H9 (cell line): Measurements from ENCODE around the gene MGMT. TPM values are rescaled to one million over a fixed set of nuclear protein-coding genes. Genes with fewer than 3 reads are reported as not detected.

Experiments used
- DNase-seq: peaks from one replicate; pipeline ENCODE4 v3.0.0-alpha.2; 2017
- H2AFZ ChIP-seq: one replicate; pipeline ENCODE4 v1.6.1; 2013; ENCODE audit warnings: mild to moderate bottlenecking, low read length, control low read depth, moderate library complexity
- H2AK5ac ChIP-seq: 2 replicates; pipeline ENCODE4 v1.6.1; 2013; ENCODE audit warnings: low read length, control low read depth, mixed read lengths; ENCODE audit not compliant: insufficient read length
- H2BK120ac ChIP-seq: one replicate; pipeline ENCODE4 v1.6.1; 2013; ENCODE audit warnings: low read depth, mild to moderate bottlenecking, low read length, control low read depth, inconsistent platforms; ENCODE audit not compliant: poor library complexity, severe bottlenecking
- H2BK12ac ChIP-seq: 2 replicates; pipeline ENCODE4 v1.6.1; 2013; ENCODE audit warnings: low read length, control low read depth, mixed read lengths, low read depth; ENCODE audit not compliant: insufficient read length
- H2BK15ac ChIP-seq: 2 replicates; pipeline ENCODE4 v1.6.1; 2013; ENCODE audit warnings: low read depth, low read length, control low read depth
- H2BK20ac ChIP-seq: one replicate; pipeline ENCODE4 v1.6.1; 2013; ENCODE audit warnings: low read depth, mild to moderate bottlenecking, low read length, control low read depth, inconsistent platforms; ENCODE audit not compliant: poor library complexity, severe bottlenecking
- H2BK5ac ChIP-seq: 2 replicates; pipeline ENCODE4 v1.6.1; 2013; ENCODE audit warnings: low read length, control low read depth, mixed read lengths; ENCODE audit not compliant: insufficient read length
- H3K14ac ChIP-seq: 2 replicates; pipeline ENCODE4 v1.6.1; 2013; ENCODE audit warnings: low read length, control low read depth; ENCODE audit not compliant: insufficient read depth
- H3K18ac ChIP-seq: 2 replicates; pipeline ENCODE4 v1.6.1; 2013; ENCODE audit warnings: low read depth, mild to moderate bottlenecking, mixed read lengths, low read length, control low read depth; ENCODE audit not compliant: insufficient read length
- H3K23ac ChIP-seq: 2 replicates; pipeline ENCODE4 v1.6.1; 2013; ENCODE audit warnings: low read length, control low read depth, mixed read lengths, low read depth; ENCODE audit not compliant: insufficient read length
- H3K23me2 ChIP-seq: 2 replicates; pipeline ENCODE4 v1.6.1; 2013; ENCODE audit warnings: low read depth, mild to moderate bottlenecking, mixed read lengths, low read length, control low read depth; ENCODE audit not compliant: insufficient read length, poor library complexity, severe bottlenecking
- H3K27ac ChIP-seq: 2 replicates; pipeline ENCODE4 v1.5.1; 2013; ENCODE audit warnings: low read length, control low read depth, mixed read lengths, low read depth; ENCODE audit not compliant: insufficient read length
- H3K27me3 ChIP-seq: 2 replicates; pipeline ENCODE4 v1.6.1; 2013; ENCODE audit warnings: low read length, control low read depth, inconsistent platforms; ENCODE audit not compliant: insufficient read depth
- H3K4ac ChIP-seq: 2 replicates; pipeline ENCODE4 v1.6.1; 2013; ENCODE audit warnings: low read depth, mild to moderate bottlenecking, control low read depth, inconsistent platforms, low read length, moderate library complexity
- H3K4me1 ChIP-seq: 2 replicates; pipeline ENCODE4 v1.6.1; 2013; ENCODE audit warnings: low read length, control low read depth, inconsistent platforms; ENCODE audit not compliant: insufficient read depth
- H3K4me2 ChIP-seq: 2 replicates; pipeline ENCODE4 v1.6.1; 2013; ENCODE audit warnings: low read length, control low read depth, mixed read lengths; ENCODE audit not compliant: insufficient read length, insufficient read depth
- H3K56ac ChIP-seq: 2 replicates; pipeline ENCODE4 v1.6.1; 2013; ENCODE audit warnings: low read depth, mild to moderate bottlenecking, mixed read lengths, low read length, control low read depth; ENCODE audit not compliant: insufficient read length
- H3K79me1 ChIP-seq: 2 replicates; pipeline ENCODE4 v1.6.1; 2013; ENCODE audit warnings: low read depth, mild to moderate bottlenecking, moderate library complexity, low read length, control low read depth, inconsistent platforms; ENCODE audit not compliant: insufficient read depth, poor library complexity, severe bottlenecking
- H3K79me2 ChIP-seq: 2 replicates; pipeline ENCODE4 v1.6.1; 2013; ENCODE audit warnings: low read length, control low read depth, inconsistent platforms; ENCODE audit not compliant: insufficient read depth
- H3K9ac ChIP-seq: 2 replicates; pipeline ENCODE4 v1.6.1; 2013; ENCODE audit warnings: low read length, control low read depth, mixed read lengths; ENCODE audit not compliant: insufficient read length; ENCODE audit errors: extremely low read depth
- H3K9me3 ChIP-seq: one replicate; pipeline ENCODE4 v1.6.1; 2013; ENCODE audit warnings: low read depth, low read length, inconsistent platforms; ENCODE audit not compliant: control insufficient read depth
- H3T11ph ChIP-seq: one replicate; pipeline ENCODE4 v1.6.1; 2013; ENCODE audit warnings: mild to moderate bottlenecking, low read length, control low read depth, inconsistent platforms
- H4K20me1 ChIP-seq: one replicate; pipeline ENCODE4 v1.6.1; 2013; ENCODE audit not compliant: control insufficient read depth, insufficient read length, insufficient read depth
- H4K5ac ChIP-seq: 2 replicates; pipeline ENCODE4 v1.6.1; 2013; ENCODE audit warnings: low read depth, mild to moderate bottlenecking, mixed read lengths, low read length, control low read depth; ENCODE audit not compliant: insufficient read length
- H4K8ac ChIP-seq: replicated peaks from 2 replicates; pipeline ENCODE4 v1.6.1; 2013; ENCODE audit warnings: low read length, control low read depth, mixed read lengths, low read depth; ENCODE audit not compliant: insufficient read length
- H4K91ac ChIP-seq: 2 replicates; pipeline ENCODE4 v1.6.1; 2013; ENCODE audit warnings: low read depth, mild to moderate bottlenecking, moderate library complexity, mixed read lengths, low read length, control low read depth; ENCODE audit not compliant: insufficient read length
- H3K27ac Mint-ChIP-seq, 3 experiments: 2 replicates in 2 of 3; 3 replicates in 1 of 3; pipeline ENCODE4 v1.8.0; 2020 to 2021; ENCODE audit warnings: mixed read lengths in 3 of 3, mild to moderate bottlenecking in 1 of 3, moderate library complexity in 1 of 3
- H3K27me3 Mint-ChIP-seq: 2 replicates; pipeline ENCODE4 v1.8.0; 2021; ENCODE audit warnings: low read depth, mild to moderate bottlenecking, moderate library complexity, mixed read lengths
- H3K36me3 Mint-ChIP-seq, 3 experiments: 2 replicates in 2 of 3; 3 replicates in 1 of 3; pipeline ENCODE4 v1.8.0; 2020 to 2021; ENCODE audit warnings: low read depth in 3 of 3, mixed read lengths in 3 of 3; ENCODE audit not compliant: insufficient read depth in 1 of 3
- H3K4me1 Mint-ChIP-seq, 2 experiments: 2 replicates each; pipeline ENCODE4 v1.8.0; 2020; ENCODE audit warnings: mixed read lengths in 2 of 2
- H3K4me3 Mint-ChIP-seq, 2 experiments: 2 replicates in 1 of 2; 3 replicates in 1 of 2; pipeline ENCODE4 v1.8.0; 2020 to 2021; ENCODE audit warnings: mild to moderate bottlenecking in 2 of 2, mixed read lengths in 2 of 2, moderate library complexity in 1 of 2
- H3K9me3 Mint-ChIP-seq, 2 experiments: 2 replicates in 1 of 2; 3 replicates in 1 of 2; pipeline ENCODE4 v1.8.0; 2020; ENCODE audit warnings: mild to moderate bottlenecking in 2 of 2, mixed read lengths in 2 of 2, moderate library complexity in 1 of 2
- WGBS: extraction: QIAGEN DNeasy Blood & Tissue Kit; methylation state at CpG from one replicate; pipeline ENCODE4 v1.1.7; 2013; ENCODE audit warnings: missing lambda C conversion rate, low lambda C conversion rate, mixed read lengths; ENCODE audit not compliant: insufficient read length; ENCODE audit errors: extremely low coverage; 5-methylcytosine and 5-hydroxymethylcytosine counted together
- total RNA-seq: library from RNA; stranded (reverse); gene quantifications from 2 replicates; pipeline ENCODE4 v1.2.1, GENCODE V29; 2021
- TF ChIP-seq, protein P1 (sequence below): fragments of 200-600 bp; sonication (generic); conservative IDR thresholded peaks from 3 replicates; pipeline ENCODE4 v1.8.0; 2021; ENCODE audit warnings: antibody characterized with exemption, mild to moderate bottlenecking

The MGMT gene
- total RNA-seq, 1 experiment from 2014 or later = 18.4 TPM

DNA sequence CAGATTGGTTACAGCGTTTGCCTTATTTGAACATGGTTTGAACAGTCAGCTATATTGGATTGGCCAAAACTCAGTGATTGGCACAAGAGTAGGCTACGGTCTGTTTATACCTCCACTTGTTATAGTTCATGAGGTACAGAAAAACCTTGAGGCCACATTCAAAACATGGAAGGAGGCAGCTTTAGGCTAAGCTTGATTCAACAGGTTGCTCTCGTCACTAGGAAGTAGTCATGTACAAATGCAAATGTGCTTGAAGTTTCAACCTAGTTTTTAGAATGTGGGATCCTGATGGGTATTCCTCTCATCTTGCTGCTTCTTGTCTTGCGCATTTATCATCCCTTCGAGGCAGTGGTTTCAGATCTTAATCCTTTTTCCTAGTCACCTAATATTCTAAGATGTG is 132.1 kb downstream of the MGMT start:
- Histone ChIP-seq H3K4me1 (no peaks in the 10 kb centered on the region; the same call in 1 of the 2 replicates), H2BK120ac (no peak overlapping the region), H3K23ac (no peak overlapping the region), H2AK5ac (no peak overlapping the region), H3K27ac (no peak overlapping the region), H4K8ac (no peak overlapping the region), H2BK5ac (no peak overlapping the region), H4K20me1 (no peaks in the 10 kb centered on the region), H3K27me3 (no peaks in the 10 kb centered on the region), H3T11ph (no peak overlapping the region), H3K18ac (no peak overlapping the region), H2BK15ac (no peak overlapping the region), H3K4ac (no peak overlapping the region), H3K23me2 (no peaks in the 10 kb centered on the region), H3K4me2 (no peak overlapping the region), H3K79me1 (no peaks in the 10 kb centered on the region), H2BK12ac (no peak overlapping the region), H3K9ac (no peak overlapping the region), H3K9me3 (no peaks in the 10 kb centered on the region), H3K79me2 (no peaks in the 10 kb centered on the region), H4K91ac (no peak overlapping the region), H4K5ac (no peak overlapping the region), H3K14ac (no peak overlapping the region), H3K56ac (no peak overlapping the region), H2AFZ (no peak overlapping the region), H2BK20ac (no peak overlapping the region)
- Mint-ChIP-seq H3K9me3 (peaks cover 0 to 6% of the 10 kb centered on the region in 2 experiments; a peak in 2 of 5 replicates), H3K27me3 (no peaks in the 10 kb centered on the region), H3K4me1 (peaks cover 12% of the 10 kb centered on the region in 2 experiments), H3K27ac (no peak overlapping the region), H3K36me3 (peaks cover 0 to 16% (median 8%) of the 10 kb centered on the region in 3 experiments; a peak in 4 of 7 replicates), H3K4me3 (no peak overlapping the region)
- DNase-seq = no peak
- TF ChIP-seq, protein P1, sequence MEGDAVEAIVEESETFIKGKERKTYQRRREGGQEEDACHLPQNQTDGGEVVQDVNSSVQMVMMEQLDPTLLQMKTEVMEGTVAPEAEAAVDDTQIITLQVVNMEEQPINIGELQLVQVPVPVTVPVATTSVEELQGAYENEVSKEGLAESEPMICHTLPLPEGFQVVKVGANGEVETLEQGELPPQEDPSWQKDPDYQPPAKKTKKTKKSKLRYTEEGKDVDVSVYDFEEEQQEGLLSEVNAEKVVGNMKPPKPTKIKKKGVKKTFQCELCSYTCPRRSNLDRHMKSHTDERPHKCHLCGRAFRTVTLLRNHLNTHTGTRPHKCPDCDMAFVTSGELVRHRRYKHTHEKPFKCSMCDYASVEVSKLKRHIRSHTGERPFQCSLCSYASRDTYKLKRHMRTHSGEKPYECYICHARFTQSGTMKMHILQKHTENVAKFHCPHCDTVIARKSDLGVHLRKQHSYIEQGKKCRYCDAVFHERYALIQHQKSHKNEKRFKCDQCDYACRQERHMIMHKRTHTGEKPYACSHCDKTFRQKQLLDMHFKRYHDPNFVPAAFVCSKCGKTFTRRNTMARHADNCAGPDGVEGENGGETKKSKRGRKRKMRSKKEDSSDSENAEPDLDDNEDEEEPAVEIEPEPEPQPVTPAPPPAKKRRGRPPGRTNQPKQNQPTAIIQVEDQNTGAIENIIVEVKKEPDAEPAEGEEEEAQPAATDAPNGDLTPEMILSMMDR = no peak
- no CpG with 5 or more reads among the region's 5 CpGs for WGBS
